K562 (cell line): ENCODE results near the gene CARS2. TPM values are rescaled to one million over a fixed set of nuclear protein-coding genes. Genes with fewer than 3 reads are reported as not detected.

Experiments
- ATAC-seq: fragments of 200-7000 bp; cut with Tn5 transposase; 3 replicates; pipeline ENCODE4 v1.9.1; 2020; ENCODE audit warnings: moderate library complexity
- BruUV-seq: library from RNA; stranded (reverse); fragments of 400-500 nt; replicated peaks from 2 replicates; lab custom pipeline; 2021; lab: Mats Ljungman, UMichigan
- CTCF ChIA-PET: fragments of 300-600 bp; formaldehyde crosslinking; extraction: SDS; loops from one replicate; lab custom pipeline; 2021; ENCODE audit warnings: low intra/inter-chr PET ratio; lab: Yijun Ruan, JAX
- POLR2A ChIA-PET: fragments of 300-600, 350-650 bp; sonication (Branson Sonifier 250); formaldehyde crosslinking; extraction: SDS; loops from one replicate; lab custom pipeline; 2021; ENCODE audit warnings: antibody characterized with exemption, inconsistent platforms; lab: Yijun Ruan, JAX
- DNase-seq, 4 experiments: peaks; one replicate each; pipeline versions ENCODE4 v3.0.0 to v3.0.0-alpha.2; 2011 to 2018; ENCODE audit warnings: low spot score in 3 of 4, mixed read lengths in 3 of 4; ENCODE audit errors: extremely low read depth in 1 of 4
- FAIRE-seq: peaks from 2 replicates; lab custom pipeline; 2011; peaks lifted over from hg19 to GRCh38; lab: Jason Lieb, UNC
- H2AFZ ChIP-seq: 2 replicates; pipeline ENCODE4 v1.6.0; 2011; ENCODE audit warnings: low read depth, low read length, control low read depth, inconsistent platforms
- H3K27ac ChIP-seq: fragments of 200-600 bp; 3 replicates; pipeline ENCODE4 v1.8.0; 2011; ENCODE audit warnings: low read depth, mild to moderate bottlenecking, control low read depth, inconsistent platforms, low read length, moderate library complexity, mixed read lengths; ENCODE audit errors: extremely low read depth
- H3K27me3 ChIP-seq, 2 experiments: fragments of 300-600 bp in 1 of 2; 2 replicates in 1 of 2; 3 replicates in 1 of 2; pipeline versions ENCODE4 v1.6.0 to v1.8.0; 2011; ENCODE audit warnings: inconsistent platforms in 2 of 2, low read length in 2 of 2, mild to moderate bottlenecking in 1 of 2, mixed read lengths in 1 of 2, moderate library complexity in 1 of 2; ENCODE audit not compliant: control insufficient read depth in 2 of 2, insufficient read depth in 2 of 2
- H3K36me3 ChIP-seq: fragments of 300-600 bp; 3 replicates; pipeline ENCODE4 v1.8.0; 2011; ENCODE audit warnings: mild to moderate bottlenecking, low read length, inconsistent platforms; ENCODE audit not compliant: control insufficient read depth, insufficient read depth
- H3K4me1 ChIP-seq, 2 experiments: fragments of 200-600 bp in 1 of 2; replicated peaks in 1 of 2; 2 replicates in 1 of 2; 3 replicates in 1 of 2; pipeline versions ENCODE4 v1.5.1 to v1.8.0; 2011; ENCODE audit warnings: inconsistent platforms in 2 of 2, low read length in 2 of 2, mild to moderate bottlenecking in 1 of 2, mixed read lengths in 1 of 2, moderate library complexity in 1 of 2; ENCODE audit not compliant: control insufficient read depth in 2 of 2, insufficient read depth in 2 of 2
- H3K4me2 ChIP-seq: 2 replicates; pipeline ENCODE4 v1.6.1; 2011; ENCODE audit warnings: low read length, control low read depth, inconsistent platforms, mixed read lengths; ENCODE audit not compliant: insufficient read depth
- H3K4me3 ChIP-seq: fragments of 200-600 bp; sonication (generic), shearing (Covaris generic); 2 replicates; pipeline ENCODE4 v1.5.1; 2016; ENCODE audit warnings: control low read depth, inconsistent platforms
- H3K79me2 ChIP-seq: fragments of 200-600 bp; 3 replicates; pipeline ENCODE4 v1.8.0; 2011; ENCODE audit warnings: low read length, inconsistent platforms; ENCODE audit not compliant: control insufficient read depth, insufficient read depth
- H3K9ac ChIP-seq, 2 experiments: 2 replicates each; pipeline versions ENCODE4 v1.6.0 to v1.6.1; 2011; ENCODE audit warnings: low read depth in 2 of 2, low read length in 2 of 2, control low read depth in 1 of 2, inconsistent platforms in 1 of 2, mild to moderate bottlenecking in 1 of 2, mixed read lengths in 1 of 2; ENCODE audit not compliant: insufficient read depth in 1 of 2
- H3K9me1 ChIP-seq: one replicate; pipeline ENCODE4 v1.6.0; 2011; ENCODE audit warnings: inconsistent platforms, mild to moderate bottlenecking, low read length, moderate library complexity; ENCODE audit not compliant: control insufficient read depth, insufficient read depth
- H3K9me3 ChIP-seq: replicated peaks from 2 replicates; pipeline ENCODE4 v1.5.1; 2011; ENCODE audit warnings: low read depth, low read length, inconsistent platforms; ENCODE audit not compliant: control insufficient read depth, insufficient read depth
- H4K20me1 ChIP-seq: replicated peaks from 2 replicates; pipeline ENCODE4 v1.6.1; 2011; ENCODE audit warnings: low read length, inconsistent platforms, mixed read lengths; ENCODE audit not compliant: control insufficient read depth, insufficient read depth
- CHCHD3 ChIP-seq: fragments of 250-450 bp; sonication (Bioruptor Pico); IDR thresholded peaks from 2 replicates; pipeline ENCODE4 v2.1.2; 2022; ENCODE audit warnings: mild to moderate bottlenecking
- GTF2F1 ChIP-seq: IDR thresholded peaks from 2 replicates; pipeline ENCODE4 v1.6.1; 2011; ENCODE audit warnings: low read depth, low read length, improper control_type of control experiment
- NR1H2 ChIP-seq: sonication (generic); formaldehyde crosslinking; IDR thresholded peaks from 2 replicates; pipeline ENCODE4 v1.4.0; 2020; ENCODE audit warnings: mild to moderate bottlenecking, missing genetic modification reagents
- TBL1XR1 ChIP-seq, 2 experiments: IDR thresholded peaks; 2 replicates each; pipeline ENCODE4 v1.6.1; 2012; ENCODE audit warnings: improper control_type of control experiment in 2 of 2, low read length in 2 of 2, mild to moderate bottlenecking in 1 of 2
- THRAP3 ChIP-seq: fragments of 450-650 bp; IDR thresholded peaks from 2 replicates; pipeline ENCODE4 v1.6.1; 2016; ENCODE audit warnings: mild to moderate bottlenecking, inconsistent platforms, borderline replicate concordance
- ZC3H8 ChIP-seq: fragments of 450-650 bp; IDR thresholded peaks from 2 replicates; pipeline ENCODE4 v1.6.1; 2017
- ZNF140 ChIP-seq: fragments of 250-450 bp; sonication (Bioruptor Pico); IDR thresholded peaks from 2 replicates; pipeline ENCODE4 v1.8.0; 2021; ENCODE audit warnings: moderate library complexity, mild to moderate bottlenecking, inconsistent platforms
- ZNF212 ChIP-seq: fragments of 450-650 bp; formaldehyde crosslinking; IDR thresholded peaks from 2 replicates; pipeline ENCODE4 v1.4.0; 2020; ENCODE audit warnings: mild to moderate bottlenecking
- ZNF445 ChIP-seq: fragments of 250-450 bp; sonication (Bioruptor Pico); IDR thresholded peaks from 2 replicates; pipeline ENCODE4 v1.4.0; 2020; ENCODE audit warnings: low read depth, mild to moderate bottlenecking, moderate library complexity
- ZNF764 ChIP-seq: fragments of 250-450 bp; sonication (Bioruptor Pico); IDR thresholded peaks from 2 replicates; pipeline ENCODE4 v1.4.0; 2020; ENCODE audit warnings: low read depth, mild to moderate bottlenecking, moderate library complexity
- WGBS: fragments of 100-300 bp; shearing (Covaris generic); methylation state at CpG from one replicate; pipeline ENCODE4 v1.1.6; 2016; ENCODE audit warnings: low coverage, mixed read lengths; ENCODE audit not compliant: insufficient coverage; ENCODE audit errors: missing lambda C conversion rate; 5-methylcytosine and 5-hydroxymethylcytosine counted together
- in situ Hi-C: fragments of 300-500 bp; cut with MboI; formaldehyde crosslinking; loops from 4 replicates; pipeline ENCODE4 v1.15.0; 2018; ENCODE audit warnings: inconsistent platforms, mixed read lengths
- intact Hi-C: fragments of 100-400 bp; cut with micrococcal nuclease; formaldehyde crosslinking; loops from 2 replicates; pipeline ENCODE4 v1.14.2; 2022
- polyA plus RNA-seq, 8 experiments: library from polyadenylated mRNA; depleted of rRNA in 4 of 8; stranded (reverse) in 5 of 8; unstranded in 3 of 8; fragments of >200 nt; fragmentation: Nextera tagmentation in 2 of 8; fragmentation: Illumina TruSeq in 1 of 8; extraction: Ambion mirVana in 2 of 8; extraction: Trizol in 1 of 8; gene quantifications; 2 replicates each; pipeline versions ENCODE4 v1.2.1 to v1.2.3, GENCODE V29; 2011 to 2014; ENCODE audit warnings: inconsistent platforms in 1 of 8, missing spikeins in 1 of 8
- total RNA-seq, 7 experiments: library from RNA; depleted of rRNA in 6 of 7; stranded (reverse); fragments of >200 nt in 6 of 7; fragmentation: Illumina TruSeq in 2 of 7; extraction: Trizol in 2 of 7; gene quantifications; 2 replicates each; pipeline versions ENCODE4 v1.2.1 to v1.2.3, GENCODE V29; 2011 to 2021; ENCODE audit warnings: low replicate concordance in 1 of 7
- TF ChIP-seq, protein P1 (sequence below): fragments of 450-650 bp; IDR thresholded peaks from one replicate; pipeline ENCODE4 v1.6.1; 2018; ENCODE audit warnings: mild to moderate bottlenecking, moderate library complexity; ENCODE audit not compliant: partially characterized antibody
- TF ChIP-seq, protein P2 (sequence below): fragments of 250-450 bp; sonication (Bioruptor Pico); IDR thresholded peaks from 2 replicates; pipeline ENCODE4 v1.5.0; 2021; ENCODE audit warnings: mild to moderate bottlenecking, borderline replicate concordance
- TF ChIP-seq, protein P3 (sequence below): IDR thresholded peaks from 3 replicates; pipeline ENCODE4 v1.6.1; 2011; ENCODE audit warnings: borderline replicate concordance, mild to moderate bottlenecking; ENCODE audit not compliant: insufficient read length, insufficient read depth
- TF ChIP-seq, protein P4 (sequence below): sonication (generic); formaldehyde crosslinking; IDR thresholded peaks from 2 replicates; pipeline ENCODE4 v1.8.0; 2022; ENCODE audit warnings: missing genetic modification reagents, mild to moderate bottlenecking, borderline replicate concordance

The CARS2 gene
- total and polyA plus RNA-seq, 9 of the 15 experiments (the other 6 are each of a cell fraction or from before 2014, with no cell fraction given), result 1.7 to 37.4 (median 30.5) TPM

DNA sequence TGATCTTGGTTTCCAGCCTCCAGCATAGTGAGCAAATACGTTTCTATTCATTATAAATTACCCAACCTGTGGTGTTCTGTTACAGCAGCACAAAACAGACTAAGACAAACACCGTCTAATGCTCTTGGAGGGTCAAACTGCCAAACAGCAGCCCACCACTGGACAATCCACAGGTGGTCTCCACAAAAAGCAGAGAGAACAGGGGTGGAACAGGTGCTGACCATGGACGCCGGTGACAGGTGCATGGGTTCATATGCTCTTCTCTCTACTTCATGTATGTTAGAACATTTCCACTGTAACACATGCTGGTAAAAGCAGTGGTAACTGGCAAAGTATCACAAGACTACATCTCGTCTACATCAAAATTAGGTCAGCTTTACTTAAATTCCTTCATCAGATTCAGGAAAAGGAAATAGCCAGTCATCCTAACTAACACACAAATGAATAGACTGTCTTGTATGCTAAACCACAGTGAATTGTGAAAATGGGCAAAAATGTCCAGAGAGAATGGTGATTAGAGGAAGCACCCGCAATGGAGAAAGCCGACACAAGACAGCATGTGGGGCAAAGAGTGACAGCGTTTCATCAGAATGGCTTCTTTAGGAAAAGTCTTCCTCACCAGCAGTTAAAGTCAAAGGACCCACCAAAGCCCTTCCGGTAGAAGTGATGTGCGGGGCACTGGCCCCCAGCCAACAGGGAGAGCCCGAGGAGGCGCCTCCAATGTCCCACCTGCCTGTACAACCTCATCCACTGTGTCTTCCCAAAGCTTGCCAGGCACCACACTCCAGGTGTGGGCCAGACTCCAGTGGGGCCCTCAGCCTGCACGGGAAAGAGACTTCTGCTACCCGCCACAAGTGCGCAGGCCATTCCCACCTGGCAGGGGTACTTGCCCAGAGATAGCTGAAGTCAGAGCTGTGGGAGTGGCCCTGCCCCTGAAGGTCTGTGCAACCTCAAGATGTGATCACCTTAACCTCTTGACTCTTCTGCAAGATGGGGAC, 6.5 kb downstream of the CARS2 start:
- no peak overlapping the region for H3K27ac ChIP-seq
- no peak for DNase-seq
- TF ChIP-seq, protein P1, sequence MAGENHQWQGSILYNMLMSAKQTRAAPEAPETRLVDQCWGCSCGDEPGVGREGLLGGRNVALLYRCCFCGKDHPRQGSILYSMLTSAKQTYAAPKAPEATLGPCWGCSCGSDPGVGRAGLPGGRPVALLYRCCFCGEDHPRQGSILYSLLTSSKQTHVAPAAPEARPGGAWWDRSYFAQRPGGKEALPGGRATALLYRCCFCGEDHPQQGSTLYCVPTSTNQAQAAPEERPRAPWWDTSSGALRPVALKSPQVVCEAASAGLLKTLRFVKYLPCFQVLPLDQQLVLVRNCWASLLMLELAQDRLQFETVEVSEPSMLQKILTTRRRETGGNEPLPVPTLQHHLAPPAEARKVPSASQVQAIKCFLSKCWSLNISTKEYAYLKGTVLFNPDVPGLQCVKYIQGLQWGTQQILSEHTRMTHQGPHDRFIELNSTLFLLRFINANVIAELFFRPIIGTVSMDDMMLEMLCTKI, result no peak
- TF ChIP-seq CHCHD3 (CRISPR knock-in tag) (no peak), ZNF212 (CRISPR knock-in tag) (no peak), GTF2F1 (no peak), ZNF140 (CRISPR knock-in tag) (no peak), ZNF764 (CRISPR knock-in tag) (no peak), ZNF445 (no peak), NR1H2 (no peak), THRAP3 (no peak), TBL1XR1 (IDR thresholded peaks at IDR 0.05; ENCODE audit: low read length in 2 of 2) (no peak), ZC3H8 (no peak)
- TF ChIP-seq, protein P2, sequence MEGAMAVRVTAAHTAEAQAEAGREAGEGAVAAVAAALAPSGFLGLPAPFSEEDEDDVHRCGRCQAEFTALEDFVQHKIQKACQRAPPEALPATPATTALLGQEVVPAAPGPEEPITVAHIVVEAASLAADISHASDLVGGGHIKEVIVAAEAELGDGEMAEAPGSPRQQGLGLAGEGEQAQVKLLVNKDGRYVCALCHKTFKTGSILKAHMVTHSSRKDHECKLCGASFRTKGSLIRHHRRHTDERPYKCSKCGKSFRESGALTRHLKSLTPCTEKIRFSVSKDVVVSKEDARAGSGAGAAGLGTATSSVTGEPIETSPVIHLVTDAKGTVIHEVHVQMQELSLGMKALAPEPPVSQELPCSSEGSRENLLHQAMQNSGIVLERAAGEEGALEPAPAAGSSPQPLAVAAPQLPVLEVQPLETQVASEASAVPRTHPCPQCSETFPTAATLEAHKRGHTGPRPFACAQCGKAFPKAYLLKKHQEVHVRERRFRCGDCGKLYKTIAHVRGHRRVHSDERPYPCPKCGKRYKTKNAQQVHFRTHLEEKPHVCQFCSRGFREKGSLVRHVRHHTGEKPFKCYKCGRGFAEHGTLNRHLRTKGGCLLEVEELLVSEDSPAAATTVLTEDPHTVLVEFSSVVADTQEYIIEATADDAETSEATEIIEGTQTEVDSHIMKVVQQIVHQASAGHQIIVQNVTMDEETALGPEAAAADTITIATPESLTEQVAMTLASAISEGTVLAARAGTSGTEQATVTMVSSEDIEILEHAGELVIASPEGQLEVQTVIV (CRISPR knock-in tag), result no peak
- TF ChIP-seq, protein P3, sequence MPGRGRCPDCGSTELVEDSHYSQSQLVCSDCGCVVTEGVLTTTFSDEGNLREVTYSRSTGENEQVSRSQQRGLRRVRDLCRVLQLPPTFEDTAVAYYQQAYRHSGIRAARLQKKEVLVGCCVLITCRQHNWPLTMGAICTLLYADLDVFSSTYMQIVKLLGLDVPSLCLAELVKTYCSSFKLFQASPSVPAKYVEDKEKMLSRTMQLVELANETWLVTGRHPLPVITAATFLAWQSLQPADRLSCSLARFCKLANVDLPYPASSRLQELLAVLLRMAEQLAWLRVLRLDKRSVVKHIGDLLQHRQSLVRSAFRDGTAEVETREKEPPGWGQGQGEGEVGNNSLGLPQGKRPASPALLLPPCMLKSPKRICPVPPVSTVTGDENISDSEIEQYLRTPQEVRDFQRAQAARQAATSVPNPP, result no peak
- TF ChIP-seq, protein P4, sequence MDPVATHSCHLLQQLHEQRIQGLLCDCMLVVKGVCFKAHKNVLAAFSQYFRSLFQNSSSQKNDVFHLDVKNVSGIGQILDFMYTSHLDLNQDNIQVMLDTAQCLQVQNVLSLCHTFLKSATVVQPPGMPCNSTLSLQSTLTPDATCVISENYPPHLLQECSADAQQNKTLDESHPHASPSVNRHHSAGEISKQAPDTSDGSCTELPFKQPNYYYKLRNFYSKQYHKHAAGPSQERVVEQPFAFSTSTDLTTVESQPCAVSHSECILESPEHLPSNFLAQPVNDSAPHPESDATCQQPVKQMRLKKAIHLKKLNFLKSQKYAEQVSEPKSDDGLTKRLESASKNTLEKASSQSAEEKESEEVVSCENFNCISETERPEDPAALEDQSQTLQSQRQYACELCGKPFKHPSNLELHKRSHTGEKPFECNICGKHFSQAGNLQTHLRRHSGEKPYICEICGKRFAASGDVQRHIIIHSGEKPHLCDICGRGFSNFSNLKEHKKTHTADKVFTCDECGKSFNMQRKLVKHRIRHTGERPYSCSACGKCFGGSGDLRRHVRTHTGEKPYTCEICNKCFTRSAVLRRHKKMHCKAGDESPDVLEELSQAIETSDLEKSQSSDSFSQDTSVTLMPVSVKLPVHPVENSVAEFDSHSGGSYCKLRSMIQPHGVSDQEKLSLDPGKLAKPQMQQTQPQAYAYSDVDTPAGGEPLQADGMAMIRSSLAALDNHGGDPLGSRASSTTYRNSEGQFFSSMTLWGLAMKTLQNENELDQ, result no peak

More for the DNA sequence above, 6.5 kb downstream of the CARS2 start:
- peaks cover 64% of the 10 kb centered on the region; the same call in 1 of the 3 replicates for H3K36me3 ChIP-seq
- peaks cover 14% of the 10 kb centered on the region for H3K79me2 ChIP-seq
- in situ Hi-C loops (no loop called here), intact Hi-C loops (no loop called here)
- peaks cover 4 to 6% of the 10 kb centered on the region in 2 experiments; a peak in 4 of 5 replicates for H3K4me1 ChIP-seq
- no peaks in the 10 kb centered on the region for H3K27me3 ChIP-seq
- ATAC-seq (no peak), FAIRE-seq (no peak)
- CTCF ChIA-PET, result no interaction called here
- no peak overlapping the region for H3K9ac ChIP-seq
- 78% methylated on average over 13 of the region's 15 CpGs for WGBS
- H2AFZ ChIP-seq, result no peak overlapping the region
- H3K4me2 ChIP-seq, result no peak overlapping the region
- H3K4me3 ChIP-seq, result no peak overlapping the region
- no peaks in the 10 kb centered on the region for H4K20me1 ChIP-seq
- H3K9me3 ChIP-seq, result no peaks in the 10 kb centered on the region
- no TSS peak for BruUV-seq
- POLR2A ChIA-PET, result no interaction called here
- H3K9me1 ChIP-seq, result no peaks in the 10 kb centered on the region
